ENCODE results near the gene DNMT3A. TPM values are rescaled to one million over a fixed set of nuclear protein-coding genes. Genes with fewer than 3 reads are reported as not detected.

DNMT3A gene
- total and polyA plus RNA-seq, 4 donors = 33.7 to 52.3 (median 43.0) TPM

GRCh38 chr2:25323042-25323514 is 18.6 kb downstream of the DNMT3A start:
- DNase-seq (ENCODE audit: low read depth in 4 of 6, low spot score in 6 of 6) = no peak
- H3K4me3 ChIP-seq (ENCODE audit: low read depth, low read length) = no peak overlapping the region
- no peaks in the 10 kb centered on the region for H3K9me3 ChIP-seq (ENCODE audit: control insufficient read depth, insufficient read depth, low read length)
- H3K27me3 ChIP-seq (ENCODE audit: control insufficient read depth, insufficient read depth, low read length) = no peaks in the 10 kb centered on the region
- H3K4me1 ChIP-seq (ENCODE audit: control insufficient read depth, insufficient read depth, low read length) = peaks cover 31% of the 10 kb centered on the region
- 38% methylated on average over 9 of the region's 13 CpGs for WGBS (ENCODE audit: insufficient coverage)
- peaks cover 18% of the 10 kb centered on the region for H3K36me3 ChIP-seq (ENCODE audit: control insufficient read depth, insufficient read depth, low read length)
- H3K27ac ChIP-seq (ENCODE audit: low read depth, low read length) = no peak overlapping the region

- Histone ChIP-seq H3K27ac (ENCODE audit: low read depth, low read length) (no peak overlapping the region), H3K4me1 (ENCODE audit: control insufficient read depth, insufficient read depth, low read length) (peaks cover 31% of the 10 kb centered on the region), H3K4me3 (ENCODE audit: low read depth, low read length) (no peak overlapping the region), H3K9me3 (ENCODE audit: control insufficient read depth, insufficient read depth, low read length) (no peaks in the 10 kb centered on the region), H3K27me3 (ENCODE audit: control insufficient read depth, insufficient read depth, low read length) (no peaks in the 10 kb centered on the region), H3K36me3 (ENCODE audit: control insufficient read depth, insufficient read depth, low read length) (peaks cover 17% of the 10 kb centered on the region)
- DNase-seq (ENCODE audit: low read depth in 4 of 6, low spot score in 6 of 6) = no peak
- 91% methylated on average over 9 of the region's 9 CpGs for WGBS (ENCODE audit: insufficient coverage)
Measured at GRCh38 chr2:25322312-25322711, 19.4 kb downstream of the DNMT3A start.

GRCh38 chr2:25320077-25320476 is 21.6 kb downstream of the DNMT3A start:
- Histone ChIP-seq H3K9me3 (ENCODE audit: control insufficient read depth, insufficient read depth, low read length) (no peaks in the 10 kb centered on the region), H3K4me3 (ENCODE audit: low read depth, low read length) (no peak overlapping the region), H3K27ac (ENCODE audit: low read depth, low read length) (no peak overlapping the region), H3K27me3 (ENCODE audit: control insufficient read depth, insufficient read depth, low read length) (no peaks in the 10 kb centered on the region), H3K4me1 (ENCODE audit: control insufficient read depth, insufficient read depth, low read length) (peaks cover 42% of the 10 kb centered on the region), H3K36me3 (ENCODE audit: control insufficient read depth, insufficient read depth, low read length) (peaks cover 18% of the 10 kb centered on the region)
- 95% methylated on average over 2 of the region's 3 CpGs for WGBS (ENCODE audit: insufficient coverage)
- no peak for DNase-seq (ENCODE audit: low read depth in 4 of 6, low spot score in 6 of 6)

GRCh38 chr2:25316101-25316500 is 25.6 kb downstream of the DNMT3A start:
- Histone ChIP-seq H3K36me3 (ENCODE audit: control insufficient read depth, insufficient read depth, low read length) (peaks cover 51% of the 10 kb centered on the region), H3K27ac (ENCODE audit: low read depth, low read length) (peak overlapping the region; percentile 76), H3K9me3 (ENCODE audit: control insufficient read depth, insufficient read depth, low read length) (no peaks in the 10 kb centered on the region), H3K27me3 (ENCODE audit: control insufficient read depth, insufficient read depth, low read length) (no peaks in the 10 kb centered on the region), H3K4me3 (ENCODE audit: low read depth, low read length) (no peak overlapping the region), H3K4me1 (ENCODE audit: control insufficient read depth, insufficient read depth, low read length) (peaks cover 55% of the 10 kb centered on the region)
- 79% methylated on average over 5 of the region's 8 CpGs for WGBS (ENCODE audit: insufficient coverage)
- no peak for DNase-seq (ENCODE audit: low read depth in 4 of 6, low spot score in 6 of 6)

- H3K4me1 ChIP-seq (ENCODE audit: control insufficient read depth, insufficient read depth, low read length) = peaks cover 61% of the 10 kb centered on the region
- WGBS (ENCODE audit: insufficient coverage) = 69% methylated on average over 11 of the region's 11 CpGs
- no peaks in the 10 kb centered on the region for H3K27me3 ChIP-seq (ENCODE audit: control insufficient read depth, insufficient read depth, low read length)
- peak overlapping the region; percentile 16 for H3K4me3 ChIP-seq (ENCODE audit: low read depth, low read length)
- peak overlapping the region; percentile 76 for H3K27ac ChIP-seq (ENCODE audit: low read depth, low read length)
- DNase-seq (ENCODE audit: low read depth in 4 of 6, low spot score in 6 of 6) = no peak
- H3K36me3 ChIP-seq (ENCODE audit: control insufficient read depth, insufficient read depth, low read length) = peaks cover 57% of the 10 kb centered on the region
- H3K9me3 ChIP-seq (ENCODE audit: control insufficient read depth, insufficient read depth, low read length) = no peaks in the 10 kb centered on the region
Measured at GRCh38 chr2:25315316-25315680, 26.4 kb downstream of the DNMT3A start.

GRCh38 chr2:25314514-25315315 is 27.0 kb downstream of the DNMT3A start:
- H3K4me1 ChIP-seq (ENCODE audit: control insufficient read depth, insufficient read depth, low read length) = peaks cover 66% of the 10 kb centered on the region
- peaks cover 61% of the 10 kb centered on the region for H3K36me3 ChIP-seq (ENCODE audit: control insufficient read depth, insufficient read depth, low read length)
- H3K9me3 ChIP-seq (ENCODE audit: control insufficient read depth, insufficient read depth, low read length) = no peaks in the 10 kb centered on the region
- 19% methylated on average over 6 of the region's 13 CpGs for WGBS (ENCODE audit: insufficient coverage)
- peak overlapping the region; percentile 76 for H3K27ac ChIP-seq (ENCODE audit: low read depth, low read length)
- peak overlapping the region; percentile 16 for H3K4me3 ChIP-seq (ENCODE audit: low read depth, low read length)
- DNase-seq (ENCODE audit: low read depth in 4 of 6, low spot score in 6 of 6) = peak; percentile 44 to 97 (median 72)
- no peaks in the 10 kb centered on the region for H3K27me3 ChIP-seq (ENCODE audit: control insufficient read depth, insufficient read depth, low read length)

- Histone ChIP-seq H3K4me3 (ENCODE audit: low read depth, low read length) (no peak overlapping the region), H3K4me1 (ENCODE audit: control insufficient read depth, insufficient read depth, low read length) (peaks cover 71% of the 10 kb centered on the region), H3K9me3 (ENCODE audit: control insufficient read depth, insufficient read depth, low read length) (no peaks in the 10 kb centered on the region), H3K27me3 (ENCODE audit: control insufficient read depth, insufficient read depth, low read length) (no peaks in the 10 kb centered on the region), H3K36me3 (ENCODE audit: control insufficient read depth, insufficient read depth, low read length) (peaks cover 69% of the 10 kb centered on the region), H3K27ac (ENCODE audit: low read depth, low read length) (peak overlapping the region; percentile 70)
- 79% methylated on average over 16 of the region's 27 CpGs for WGBS (ENCODE audit: insufficient coverage)
- no peak for DNase-seq (ENCODE audit: low read depth in 4 of 6, low spot score in 6 of 6)
Measured at GRCh38 chr2:25313711-25314513, 27.8 kb downstream of the DNMT3A start.

- Histone ChIP-seq H3K36me3 (ENCODE audit: control insufficient read depth, insufficient read depth, low read length) (peaks cover 77% of the 10 kb centered on the region), H3K9me3 (ENCODE audit: control insufficient read depth, insufficient read depth, low read length) (no peaks in the 10 kb centered on the region), H3K4me1 (ENCODE audit: control insufficient read depth, insufficient read depth, low read length) (peaks cover 79% of the 10 kb centered on the region), H3K4me3 (ENCODE audit: low read depth, low read length) (no peak overlapping the region), H3K27ac (ENCODE audit: low read depth, low read length) (no peak overlapping the region), H3K27me3 (ENCODE audit: control insufficient read depth, insufficient read depth, low read length) (no peaks in the 10 kb centered on the region)
- DNase-seq (ENCODE audit: low read depth in 4 of 6, low spot score in 6 of 6) = no peak
- WGBS (ENCODE audit: insufficient coverage) = 80% methylated on average over 14 of the region's 15 CpGs
Measured at GRCh38 chr2:25312958-25313710, 28.6 kb downstream of the DNMT3A start.

GRCh38 chr2:25311865-25312575 is 29.7 kb downstream of the DNMT3A start:
- Histone ChIP-seq H3K27ac (ENCODE audit: low read depth, low read length) (no peak overlapping the region), H3K9me3 (ENCODE audit: control insufficient read depth, insufficient read depth, low read length) (no peaks in the 10 kb centered on the region), H3K4me1 (ENCODE audit: control insufficient read depth, insufficient read depth, low read length) (peaks cover 89% of the 10 kb centered on the region), H3K4me3 (ENCODE audit: low read depth, low read length) (no peak overlapping the region), H3K27me3 (ENCODE audit: control insufficient read depth, insufficient read depth, low read length) (no peaks in the 10 kb centered on the region), H3K36me3 (ENCODE audit: control insufficient read depth, insufficient read depth, low read length) (peaks cover 84% of the 10 kb centered on the region)
- DNase-seq (ENCODE audit: low read depth in 4 of 6, low spot score in 6 of 6) = no peak
- 72% methylated on average over 21 of the region's 23 CpGs for WGBS (ENCODE audit: insufficient coverage)
